Measurements from ENCODE around the gene NKAIN4.

The NKAIN4 gene

DNA sequence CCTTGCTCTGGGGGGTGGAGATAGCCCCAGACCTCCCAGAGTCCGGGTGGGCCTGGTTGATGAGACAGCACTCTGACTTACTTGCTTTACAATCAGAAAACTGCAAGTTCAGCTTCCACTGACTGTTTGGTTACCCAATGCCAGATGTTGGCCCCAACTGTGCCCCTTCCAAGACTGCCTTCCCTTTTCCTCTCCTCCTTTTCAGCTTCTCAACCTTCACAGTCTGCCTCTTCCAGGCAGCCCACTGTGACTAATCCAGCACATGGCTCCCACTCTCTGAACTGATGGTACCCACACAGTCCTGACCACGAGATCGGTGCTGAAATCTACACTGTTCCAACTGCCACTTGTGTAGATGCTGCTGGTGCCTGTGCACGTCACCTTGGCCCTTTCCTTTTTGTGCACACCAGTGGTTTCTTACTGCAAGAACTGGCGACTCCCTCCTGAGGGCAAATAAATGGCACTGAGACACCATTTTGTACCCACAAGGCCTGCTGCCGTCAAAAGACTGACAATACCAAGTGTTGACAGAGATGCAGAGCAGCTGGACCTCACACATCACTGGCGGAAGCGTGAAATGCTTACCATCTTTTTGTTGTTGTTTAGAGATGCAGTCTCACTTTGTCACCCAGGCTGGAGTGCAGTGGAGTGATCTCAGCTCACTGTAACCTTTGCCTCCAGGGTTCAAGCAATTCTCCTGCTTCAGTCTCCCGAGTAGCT, 16.5 kb upstream of the NKAIN4 start:
- H3K36me3 Mint-ChIP-seq: no peaks in the 10 kb centered on the region
- peaks cover 27% of the 10 kb centered on the region for H3K4me1 Mint-ChIP-seq
- no peaks in the 10 kb centered on the region for H3K27me3 Mint-ChIP-seq
- no peaks in the 10 kb centered on the region for H3K9me3 Mint-ChIP-seq
- H3K4me3 Mint-ChIP-seq: no peak overlapping the region
- H3K27ac Mint-ChIP-seq: no peak overlapping the region

DNA sequence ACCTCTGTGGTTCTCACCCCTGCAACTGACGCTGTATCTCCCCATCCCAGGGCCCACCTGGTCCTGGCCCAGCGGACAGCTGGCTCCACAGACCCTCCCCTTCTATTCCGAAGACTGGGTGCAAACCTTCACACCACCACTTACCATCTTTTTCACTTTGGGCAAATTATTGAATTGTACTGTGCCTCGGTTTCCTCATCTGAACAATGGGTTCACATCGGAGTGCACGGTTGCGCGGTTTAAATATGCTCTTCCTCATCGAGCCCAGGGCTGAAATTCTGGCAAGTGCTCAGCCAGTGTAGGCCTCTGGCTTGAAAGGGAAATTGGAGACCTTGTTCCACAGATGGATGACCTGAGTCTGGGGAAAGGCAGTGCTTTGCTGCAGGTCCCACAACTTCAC, 15.5 kb upstream of the NKAIN4 start:
- H3K4me3 Mint-ChIP-seq: no peak overlapping the region

GRCh38 chr20:63268671-63269439, 14.6 kb upstream of the NKAIN4 start:
- H3K27me3 Mint-ChIP-seq: peaks cover 2% of the 10 kb centered on the region
- H3K36me3 Mint-ChIP-seq: no peaks in the 10 kb centered on the region
- no peak overlapping the region for H3K4me3 Mint-ChIP-seq
- peaks cover 13% of the 10 kb centered on the region for H3K4me1 Mint-ChIP-seq
- H3K9me3 Mint-ChIP-seq: no peaks in the 10 kb centered on the region
- no peak overlapping the region for H3K27ac Mint-ChIP-seq

More for the DNA sequence above, 15.5 kb upstream of the NKAIN4 start:
- Mint-ChIP-seq H3K36me3 (no peaks in the 10 kb centered on the region), H3K27ac (no peak overlapping the region), H3K9me3 (no peaks in the 10 kb centered on the region), H3K4me1 (peaks cover 21% of the 10 kb centered on the region), H3K27me3 (no peaks in the 10 kb centered on the region)

DNA sequence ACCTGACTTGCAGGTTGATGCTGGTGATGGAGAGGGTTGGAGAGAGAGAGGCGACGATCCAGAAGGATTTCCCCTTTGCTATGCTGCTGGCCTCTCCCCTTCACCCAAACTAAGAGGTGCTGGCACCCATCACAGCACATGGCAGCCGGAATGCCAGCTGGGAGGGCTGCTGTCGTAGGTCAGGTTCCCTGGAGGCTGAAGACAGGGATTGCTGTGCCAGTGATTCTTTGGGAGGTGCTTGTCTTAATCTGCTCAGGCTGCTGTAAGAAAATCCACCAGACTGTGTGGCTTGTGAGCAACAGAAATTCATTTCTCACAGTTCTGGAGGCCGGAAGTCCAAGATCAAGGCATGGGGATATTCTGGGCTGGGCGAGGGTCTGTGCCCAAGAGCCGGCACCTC, 14.0 kb upstream of the NKAIN4 start:
- H3K4me3 Mint-ChIP-seq: no peak overlapping the region

DNA sequence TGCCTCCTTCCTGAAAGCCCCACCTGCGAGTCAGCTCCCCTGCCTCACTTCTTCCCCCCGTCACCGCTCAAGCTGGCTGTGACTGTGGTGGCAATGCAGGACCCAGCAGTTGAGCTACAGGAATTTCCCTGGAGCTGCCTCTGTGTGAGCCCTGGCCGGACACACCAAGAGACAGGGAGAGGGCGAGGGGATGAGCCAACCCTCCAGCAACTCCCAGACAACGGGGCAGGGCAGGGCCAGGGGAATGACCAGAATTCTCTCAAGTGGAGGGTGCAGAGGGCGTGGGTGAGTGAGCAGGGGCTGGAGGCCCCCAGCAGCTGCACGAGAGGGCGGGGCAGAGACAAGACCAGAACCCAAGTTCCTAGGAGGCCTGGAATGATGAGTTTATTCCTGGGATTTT, 13.4 kb upstream of the NKAIN4 start:
- Mint-ChIP-seq H3K4me1 (peaks cover 7% of the 10 kb centered on the region), H3K9me3 (no peaks in the 10 kb centered on the region), H3K27ac (no peak overlapping the region), H3K27me3 (peaks cover 4% of the 10 kb centered on the region), H3K4me3 (no peak overlapping the region), H3K36me3 (no peaks in the 10 kb centered on the region)

More for the DNA sequence above, 14.0 kb upstream of the NKAIN4 start:
- Mint-ChIP-seq H3K4me1 (peaks cover 7% of the 10 kb centered on the region), H3K27me3 (peaks cover 2% of the 10 kb centered on the region), H3K9me3 (no peaks in the 10 kb centered on the region), H3K27ac (no peak overlapping the region), H3K36me3 (no peaks in the 10 kb centered on the region)

DNA sequence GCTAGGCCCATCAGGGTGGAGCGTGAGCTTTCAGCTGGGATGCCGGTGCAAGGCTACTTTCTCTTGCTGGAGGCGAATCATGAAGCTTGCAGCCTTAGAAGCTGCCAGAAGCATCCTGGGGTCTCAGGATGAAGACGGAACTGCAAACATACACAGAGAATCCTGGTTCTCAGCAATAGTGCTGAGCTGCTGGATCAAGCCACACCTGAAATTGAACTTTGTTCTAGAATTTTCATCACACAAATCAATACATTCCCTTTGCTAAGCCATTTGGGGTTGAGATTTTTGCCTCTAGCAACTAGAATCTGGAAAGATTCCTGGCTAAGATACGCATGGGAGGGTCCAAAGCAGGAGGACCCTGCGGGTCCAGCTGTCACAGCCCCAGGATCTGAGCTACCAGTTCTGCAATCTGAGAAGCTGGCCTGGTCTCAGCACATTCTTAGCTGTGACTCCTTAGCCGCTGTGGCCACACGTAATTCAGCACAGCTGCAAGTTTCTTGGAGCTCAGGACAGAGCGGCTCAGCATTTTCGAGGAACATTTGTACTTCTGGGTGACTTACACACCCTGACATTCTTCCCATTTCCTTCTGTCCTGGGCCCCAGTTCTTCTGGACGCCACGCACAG, 11.7 kb upstream of the NKAIN4 start:
- no peak overlapping the region for H3K27ac Mint-ChIP-seq
- peaks cover 7% of the 10 kb centered on the region for H3K27me3 Mint-ChIP-seq
- H3K9me3 Mint-ChIP-seq: no peaks in the 10 kb centered on the region
- H3K36me3 Mint-ChIP-seq: no peaks in the 10 kb centered on the region
- H3K4me1 Mint-ChIP-seq: no peaks in the 10 kb centered on the region
- H3K4me3 Mint-ChIP-seq: no peak overlapping the region

GRCh38 chr20:63264519-63264918, 10.3 kb upstream of the NKAIN4 start:
- no peaks in the 10 kb centered on the region for H3K9me3 Mint-ChIP-seq
- no peaks in the 10 kb centered on the region for H3K36me3 Mint-ChIP-seq
- H3K4me3 Mint-ChIP-seq: no peak overlapping the region
- peaks cover 7% of the 10 kb centered on the region for H3K27me3 Mint-ChIP-seq
- H3K4me1 Mint-ChIP-seq: no peaks in the 10 kb centered on the region
- H3K27ac Mint-ChIP-seq: no peak overlapping the region

DNA sequence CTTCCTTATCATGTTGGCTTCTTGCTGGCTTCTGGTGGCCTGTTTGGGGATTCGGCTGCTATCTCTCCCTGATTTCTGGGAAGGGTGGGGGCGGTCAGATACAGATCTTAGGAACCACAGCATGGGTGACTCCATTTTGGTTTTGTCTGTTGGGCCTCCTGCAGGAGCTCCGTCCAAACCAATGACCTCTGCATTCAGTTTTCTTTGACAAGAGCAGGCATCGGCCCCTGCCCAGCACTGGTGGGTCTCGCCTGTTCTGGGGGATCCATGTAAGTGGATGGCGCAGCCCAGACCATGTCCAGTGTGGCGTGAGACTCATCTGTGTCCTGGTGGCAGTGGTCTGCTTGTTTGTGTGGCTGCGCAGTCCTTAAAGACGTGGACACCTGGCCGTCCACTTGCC, 9.7 kb upstream of the NKAIN4 start:
- peaks cover 7% of the 10 kb centered on the region for H3K27me3 Mint-ChIP-seq
- H3K4me1 Mint-ChIP-seq: no peaks in the 10 kb centered on the region
- H3K36me3 Mint-ChIP-seq: no peaks in the 10 kb centered on the region
- H3K27ac Mint-ChIP-seq: no peak overlapping the region
- H3K9me3 Mint-ChIP-seq: no peaks in the 10 kb centered on the region
- no peak overlapping the region for H3K4me3 Mint-ChIP-seq

GRCh38 chr20:63262836-63263235, 8.6 kb upstream of the NKAIN4 start:
- Mint-ChIP-seq H3K36me3 (no peaks in the 10 kb centered on the region), H3K27ac (no peak overlapping the region), H3K4me3 (no peak overlapping the region), H3K27me3 (peaks cover 9% of the 10 kb centered on the region), H3K4me1 (no peaks in the 10 kb centered on the region), H3K9me3 (no peaks in the 10 kb centered on the region)

- Mint-ChIP-seq H3K4me1 (no peaks in the 10 kb centered on the region), H3K9me3 (no peaks in the 10 kb centered on the region), H3K27ac (no peak overlapping the region), H3K4me3 (no peak overlapping the region), H3K27me3 (peaks cover 10% of the 10 kb centered on the region), H3K36me3 (no peaks in the 10 kb centered on the region)
Observed at GRCh38 chr20:63261795-63262528, 7.7 kb upstream of the NKAIN4 start.

GRCh38 chr20:63261060-63261794, 7.0 kb upstream of the NKAIN4 start:
- Mint-ChIP-seq H3K36me3 (no peaks in the 10 kb centered on the region), H3K4me3 (no peak overlapping the region), H3K4me1 (no peaks in the 10 kb centered on the region), H3K27ac (no peak overlapping the region), H3K9me3 (no peaks in the 10 kb centered on the region), H3K27me3 (peaks cover 12% of the 10 kb centered on the region)

- Mint-ChIP-seq H3K27ac (no peak overlapping the region), H3K4me3 (no peak overlapping the region), H3K4me1 (no peaks in the 10 kb centered on the region), H3K36me3 (no peaks in the 10 kb centered on the region), H3K9me3 (no peaks in the 10 kb centered on the region), H3K27me3 (peaks cover 14% of the 10 kb centered on the region)
Observed at GRCh38 chr20:63260521-63260920, 6.3 kb upstream of the NKAIN4 start.

- H3K27me3 Mint-ChIP-seq: peaks cover 19% of the 10 kb centered on the region
- no peaks in the 10 kb centered on the region for H3K36me3 Mint-ChIP-seq
- no peaks in the 10 kb centered on the region for H3K4me1 Mint-ChIP-seq
- H3K27ac Mint-ChIP-seq: no peak overlapping the region
- H3K9me3 Mint-ChIP-seq: no peaks in the 10 kb centered on the region
- H3K4me3 Mint-ChIP-seq: no peak overlapping the region
Observed at GRCh38 chr20:63259734-63260460, 5.6 kb upstream of the NKAIN4 start.

GRCh38 chr20:63258781-63259180, 4.5 kb upstream of the NKAIN4 start:
- Mint-ChIP-seq H3K27me3 (peaks cover 19% of the 10 kb centered on the region), H3K4me1 (no peaks in the 10 kb centered on the region), H3K9me3 (no peaks in the 10 kb centered on the region), H3K4me3 (no peak overlapping the region), H3K36me3 (no peaks in the 10 kb centered on the region), H3K27ac (no peak overlapping the region)

All from activated naive CD4-positive, alpha-beta T cell treated with anti-CD3 and anti-CD28 coated beads, Interleukin-2, amount 50 U/mL, for 24 hours (primary cell).